Neural crest cell (in vitro differentiated cells): ENCODE data around the gene IMPACT. TPM values are rescaled to one million over a fixed set of nuclear protein-coding genes. Genes with fewer than 3 reads are reported as not detected.
A peak's percentile ranks its signal among the peaks of the same experiment; 100 is the strongest.

Source experiments
- DNase-seq: peaks from one replicate; pipeline ENCODE4 v3.0.0; 2021; ENCODE audit warnings: low read depth, mixed read lengths, low spot score
- H3K27ac Mint-ChIP-seq: one replicate; pipeline ENCODE4 v1.8.0; 2021; ENCODE audit warnings: mild to moderate bottlenecking, mixed read lengths; ENCODE audit not compliant: unreplicated experiment
- H3K27me3 Mint-ChIP-seq: 2 replicates; pipeline ENCODE4 v1.8.0; 2021; ENCODE audit warnings: low read depth, mild to moderate bottlenecking, mixed read lengths
- H3K36me3 Mint-ChIP-seq: 2 replicates; pipeline ENCODE4 v1.8.0; 2021; ENCODE audit warnings: low read depth, mild to moderate bottlenecking, mixed read lengths
- H3K4me1 Mint-ChIP-seq: 2 replicates; pipeline ENCODE4 v1.8.0; 2021; ENCODE audit warnings: mixed read lengths
- H3K4me3 Mint-ChIP-seq: one replicate; pipeline ENCODE4 v1.8.0; 2021; ENCODE audit warnings: mild to moderate bottlenecking, mixed read lengths
- H3K9me3 Mint-ChIP-seq: 2 replicates; pipeline ENCODE4 v1.8.0; 2021; ENCODE audit warnings: mixed read lengths
- CTCF ChIP-seq: fragments of 200-600 bp; sonication (generic); conservative IDR thresholded peaks from 2 replicates; pipeline ENCODE4 v1.5.0; 2021; ENCODE audit warnings: antibody characterized with exemption, mild to moderate bottlenecking
- total RNA-seq: library from RNA; stranded (reverse); gene quantifications from 2 replicates; pipeline ENCODE4 v1.2.1, GENCODE V29; 2021

The IMPACT gene
- total RNA-seq, 1 donor from 2014 or later, result 32.7 TPM

GRCh38 chr18:24486684-24487083 lies 60.2 kb downstream of the IMPACT start:
- DNase-seq, result no peak
- Mint-ChIP-seq H3K4me3 (no peak overlapping the region), H3K27ac (no peak overlapping the region), H3K36me3 (no peaks in the 10 kb centered on the region), H3K9me3 (no peaks in the 10 kb centered on the region), H3K27me3 (no peaks in the 10 kb centered on the region), H3K4me1 (peaks cover 10% of the 10 kb centered on the region)
- TF ChIP-seq CTCF, result no peak

GRCh38 chr18:24488824-24489493 lies 62.5 kb downstream of the IMPACT start:
- Mint-ChIP-seq H3K27me3 (no peaks in the 10 kb centered on the region), H3K27ac (no peak overlapping the region), H3K9me3 (peaks cover 4% of the 10 kb centered on the region), H3K4me1 (peaks cover 19% of the 10 kb centered on the region), H3K36me3 (no peaks in the 10 kb centered on the region), H3K4me3 (no peak overlapping the region)
- peak; percentile 33 for DNase-seq
- peak; percentile 87 for TF ChIP-seq CTCF

- no peak for TF ChIP-seq CTCF
- Mint-ChIP-seq H3K27ac (no peak overlapping the region), H3K27me3 (no peaks in the 10 kb centered on the region), H3K36me3 (no peaks in the 10 kb centered on the region), H3K4me3 (no peak overlapping the region), H3K4me1 (peaks cover 19% of the 10 kb centered on the region), H3K9me3 (peaks cover 4% of the 10 kb centered on the region)
- no peak for DNase-seq
Observed at GRCh38 chr18:24490539-24490938, 64.1 kb downstream of the IMPACT start.

GRCh38 chr18:24491927-24492834 lies 65.7 kb downstream of the IMPACT start:
- Mint-ChIP-seq H3K36me3 (no peaks in the 10 kb centered on the region), H3K27ac (no peak overlapping the region), H3K4me1 (peaks cover 19% of the 10 kb centered on the region), H3K4me3 (no peak overlapping the region), H3K9me3 (peaks cover 4% of the 10 kb centered on the region), H3K27me3 (no peaks in the 10 kb centered on the region)
- DNase-seq, result no peak
- TF ChIP-seq CTCF, result no peak

- no peak for DNase-seq
- no peak for TF ChIP-seq CTCF
- H3K27me3 Mint-ChIP-seq, result no peaks in the 10 kb centered on the region
- H3K36me3 Mint-ChIP-seq, result no peaks in the 10 kb centered on the region
- peaks cover 11% of the 10 kb centered on the region for H3K4me1 Mint-ChIP-seq
- H3K9me3 Mint-ChIP-seq, result peaks cover 4% of the 10 kb centered on the region
- no peak overlapping the region for H3K27ac Mint-ChIP-seq
- H3K4me3 Mint-ChIP-seq, result no peak overlapping the region
Observed at GRCh38 chr18:24494586-24494985, 68.1 kb downstream of the IMPACT start.
